ENCODE data around the gene EDAR. TPM values are rescaled to one million over a fixed set of nuclear protein-coding genes. Genes with fewer than 3 reads are reported as not detected.
A peak's percentile ranks its signal among the peaks of the same experiment; 100 is the strongest.

The EDAR gene
- total RNA-seq, 4 donors from 2014 or later: not detected

DNA sequence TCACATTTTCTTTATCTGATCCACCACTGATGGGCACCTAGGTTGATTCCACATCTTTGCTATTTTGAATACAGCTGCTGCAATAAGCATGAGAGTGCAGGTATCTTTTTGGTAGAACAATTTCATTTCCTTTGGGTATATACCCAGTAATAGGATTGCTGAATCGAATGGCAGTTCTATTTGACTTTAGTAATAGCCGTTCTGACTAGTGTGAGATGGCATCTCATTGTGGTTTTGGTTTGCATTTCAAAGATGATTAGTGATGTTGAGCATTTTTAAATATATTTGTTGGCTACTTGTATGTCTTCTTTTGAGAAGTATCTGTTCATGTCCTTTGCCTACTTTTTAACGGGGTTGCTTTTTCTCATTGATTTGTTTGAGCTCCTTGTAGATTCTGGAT, 130.1 kb downstream of the EDAR start:
- Histone ChIP-seq H3K27me3 (no peaks in the 10 kb centered on the region), H3K27ac (replicated peaks in 1 of 4) (no peak overlapping the region), H3K9me3 (no peaks in the 10 kb centered on the region), H3K36me3 (no peaks in the 10 kb centered on the region), H3K4me3 (no peak overlapping the region), H3K4me1 (no peaks in the 10 kb centered on the region)
- WGBS: 78% methylated on average over 3 of the region's 3 CpGs
- intact Hi-C loops (cut with DNase I): loop anchor here (10.0 kb wide), 1 partner anchor 86 kb away; no protein-coding TSS in a partner anchor
- DNase-seq (ENCODE audit: extremely low spot score): no peak
- TF ChIP-seq EP300 (IDR thresholded peaks at IDR 0.05) (no peak), CTCF (IDR thresholded peaks at IDR 0.05) (no peak), POLR2A (IDR thresholded peaks at IDR 0.05; ENCODE audit: low read depth) (no peak), POLR2AphosphoS5 (IDR thresholded peaks at IDR 0.05) (no peak)

DNA sequence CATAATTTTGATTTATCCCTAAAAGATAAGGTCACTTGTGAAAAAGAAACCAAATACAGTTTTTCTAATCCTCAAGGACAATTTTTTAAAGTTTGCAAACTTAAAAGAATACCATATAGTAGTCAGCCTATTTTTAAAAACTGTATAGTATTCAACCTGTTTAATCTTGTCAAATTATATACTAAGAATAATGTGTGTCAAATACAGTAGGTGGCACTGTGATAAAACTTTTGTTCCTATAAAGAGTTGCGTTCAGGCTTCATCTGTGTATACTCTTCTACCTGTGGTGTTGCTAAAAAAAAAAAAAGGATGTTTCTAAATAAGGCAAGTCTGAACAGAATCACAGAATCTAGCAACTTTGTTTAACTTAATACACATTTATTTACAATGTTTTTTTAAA, 133.8 kb downstream of the EDAR start:
- WGBS: 55% methylated on average over 1 of the region's 1 CpG
- intact Hi-C loops (cut with DNase I): loop anchor here (10.0 kb wide), 1 partner anchor 90 kb away; no protein-coding TSS in a partner anchor
- H3K4me1 ChIP-seq: no peaks in the 10 kb centered on the region

GRCh38 chr2:108854484-108854883, 134.5 kb downstream of the EDAR start:
- Histone ChIP-seq H3K4me1 (no peaks in the 10 kb centered on the region), H3K9me3 (no peaks in the 10 kb centered on the region), H3K4me3 (no peak overlapping the region), H3K36me3 (peaks cover 0 to 8% (median 0%) of the 10 kb centered on the region in 4 donors), H3K27me3 (no peaks in the 10 kb centered on the region), H3K27ac (replicated peaks in 1 of 4) (no peak overlapping the region)
- intact Hi-C loops (cut with DNase I): loop anchor here (10.0 kb wide), 1 partner anchor 90 kb away; no protein-coding TSS in a partner anchor
- TF ChIP-seq POLR2AphosphoS5 (IDR thresholded peaks at IDR 0.05): no peak
- TF ChIP-seq POLR2A (IDR thresholded peaks at IDR 0.05; ENCODE audit: low read depth): no peak
- TF ChIP-seq EP300 (IDR thresholded peaks at IDR 0.05): no peak
- TF ChIP-seq CTCF (IDR thresholded peaks at IDR 0.05): no peak
- DNase-seq (ENCODE audit: extremely low spot score): no peak
- WGBS: 43% methylated on average over 1 of the region's 1 CpG

More for the DNA sequence above, 133.8 kb downstream of the EDAR start:
- peaks cover 0 to 8% (median 0%) of the 10 kb centered on the region in 4 donors for H3K36me3 ChIP-seq
- no peaks in the 10 kb centered on the region for H3K9me3 ChIP-seq
- H3K27me3 ChIP-seq: no peaks in the 10 kb centered on the region
- TF ChIP-seq POLR2AphosphoS5 (IDR thresholded peaks at IDR 0.05) (no peak), CTCF (IDR thresholded peaks at IDR 0.05) (peak in 2 of 3 experiments; percentile 15 to 25)
- no peak overlapping the region for H3K27ac ChIP-seq (replicated peaks in 1 of 4)
- H3K4me3 ChIP-seq: no peak overlapping the region
- DNase-seq (ENCODE audit: extremely low spot score): no peak

- DNase-seq (ENCODE audit: extremely low spot score): no peak
- Histone ChIP-seq H3K9me3 (no peaks in the 10 kb centered on the region), H3K4me3 (no peak overlapping the region), H3K27ac (replicated peaks in 1 of 4) (no peak overlapping the region), H3K4me1 (no peaks in the 10 kb centered on the region), H3K36me3 (peaks cover 0 to 8% (median 0%) of the 10 kb centered on the region in 4 donors), H3K27me3 (no peaks in the 10 kb centered on the region)
- intact Hi-C loops (cut with DNase I): loop anchor here (10.0 kb wide), 1 partner anchor 91 kb away; no protein-coding TSS in a partner anchor
- no peak for TF ChIP-seq POLR2A (IDR thresholded peaks at IDR 0.05; ENCODE audit: low read depth)
- no peak for TF ChIP-seq CTCF (IDR thresholded peaks at IDR 0.05)
- TF ChIP-seq EP300 (IDR thresholded peaks at IDR 0.05): no peak
- no peak for TF ChIP-seq POLR2AphosphoS5 (IDR thresholded peaks at IDR 0.05)
- 92% methylated on average over 2 of the region's 2 CpGs for WGBS
These were observed 135.6 kb downstream of the EDAR start for GRCh38 chr2:108853421-108853820.

GRCh38 chr2:108852375-108852774, 136.6 kb downstream of the EDAR start:
- H3K27ac ChIP-seq (replicated peaks in 1 of 4): no peak overlapping the region
- H3K9me3 ChIP-seq: no peaks in the 10 kb centered on the region
- TF ChIP-seq POLR2AphosphoS5 (IDR thresholded peaks at IDR 0.05) (no peak), POLR2A (IDR thresholded peaks at IDR 0.05; ENCODE audit: low read depth) (no peak), CTCF (IDR thresholded peaks at IDR 0.05) (no peak), EP300 (IDR thresholded peaks at IDR 0.05) (no peak)
- H3K36me3 ChIP-seq: peaks cover 0 to 8% (median 0%) of the 10 kb centered on the region in 4 donors
- no peaks in the 10 kb centered on the region for H3K4me1 ChIP-seq
- H3K27me3 ChIP-seq: no peaks in the 10 kb centered on the region
- intact Hi-C loops (cut with DNase I): loop anchor here (10.0 kb wide), 1 partner anchor 92 kb away; no protein-coding TSS in a partner anchor
- 99% methylated on average over 3 of the region's 3 CpGs for WGBS
- no peak for DNase-seq (ENCODE audit: extremely low spot score)
- no peak overlapping the region for H3K4me3 ChIP-seq

Measured in esophagus muscularis mucosa (tissue), 4 donors.